ENCODE measurements around the gene VGLL3. TPM values are rescaled to one million over a fixed set of nuclear protein-coding genes. Genes with fewer than 3 reads are reported as not detected.

VGLL3 gene
- total and polyA plus RNA-seq, 5 donors from 2014 or later = 0.05 TPM; not detected in 4

DNA sequence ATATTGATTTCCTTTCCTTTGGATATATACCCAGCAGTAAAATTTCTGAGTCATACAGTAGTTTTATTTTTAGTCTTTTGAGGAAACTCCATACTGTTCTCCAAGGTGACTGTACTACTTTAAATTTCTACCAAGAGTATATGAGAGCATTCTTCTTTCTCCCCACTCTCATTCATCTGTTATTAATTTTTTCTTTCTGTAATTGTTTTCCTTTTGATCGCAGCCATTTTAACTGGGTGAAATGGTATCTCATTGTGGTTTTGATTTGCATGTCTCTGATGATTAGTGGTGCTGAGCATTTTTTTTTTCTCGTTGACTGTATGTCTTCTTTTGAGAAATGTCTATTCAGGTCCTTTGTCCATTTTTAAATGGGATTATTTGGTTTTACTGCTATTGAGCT, 18.3 kb upstream of the VGLL3 start:
- Histone ChIP-seq H3K27me3 (ENCODE audit: control insufficient read depth, insufficient read depth, low read length) (no peaks in the 10 kb centered on the region), H3K27ac (ENCODE audit: insufficient read depth, low read length, poor library complexity, severe bottlenecking) (no peak overlapping the region), H3K36me3 (ENCODE audit: control insufficient read depth, insufficient read depth, low read length) (no peaks in the 10 kb centered on the region), H3K9me3 (ENCODE audit: control insufficient read depth in 2 of 2, low read length in 2 of 2) (no peaks in the 10 kb centered on the region), H3K4me3 (ENCODE audit: low read depth, low read length) (no peak overlapping the region), H3K4me1 (ENCODE audit: control insufficient read depth, insufficient read depth, low read length, poor library complexity, severe bottlenecking) (no peaks in the 10 kb centered on the region)
- Mint-ChIP-seq H3K27me3 (no peaks in the 10 kb centered on the region), H3K9me3 (peaks cover 0 to 12% (median 5%) of the 10 kb centered on the region in 7 donors), H3K4me1 (no peaks in the 10 kb centered on the region), H3K4me3 (no peak overlapping the region), H3K36me3 (no peaks in the 10 kb centered on the region), H3K27ac (no peak overlapping the region)
- no peak for DNase-seq
- no peak for ATAC-seq (ENCODE audit: low read depth in 2 of 2)

GRCh38 chr3:87006844-87007439, 16.0 kb upstream of the VGLL3 start:
- ATAC-seq (ENCODE audit: low read depth in 2 of 2) (no peak), DNase-seq (no peak)
- Histone ChIP-seq H3K36me3 (ENCODE audit: control insufficient read depth, insufficient read depth, low read length) (no peaks in the 10 kb centered on the region), H3K4me3 (ENCODE audit: low read depth, low read length) (no peak overlapping the region), H3K27me3 (ENCODE audit: control insufficient read depth, insufficient read depth, low read length) (no peaks in the 10 kb centered on the region), H3K4me1 (ENCODE audit: control insufficient read depth, insufficient read depth, low read length, poor library complexity, severe bottlenecking) (no peaks in the 10 kb centered on the region), H3K27ac (ENCODE audit: insufficient read depth, low read length, poor library complexity, severe bottlenecking) (no peak overlapping the region), H3K9me3 (ENCODE audit: control insufficient read depth in 2 of 2, low read length in 2 of 2) (no peaks in the 10 kb centered on the region)
- no peaks in the 10 kb centered on the region for H3K4me1 Mint-ChIP-seq
- no peaks in the 10 kb centered on the region for H3K27me3 Mint-ChIP-seq
- H3K27ac Mint-ChIP-seq = no peak overlapping the region
- H3K9me3 Mint-ChIP-seq = peaks cover 0 to 11% (median 0%) of the 10 kb centered on the region in 7 donors
- no peak overlapping the region for H3K4me3 Mint-ChIP-seq
- H3K36me3 Mint-ChIP-seq = no peaks in the 10 kb centered on the region

DNA sequence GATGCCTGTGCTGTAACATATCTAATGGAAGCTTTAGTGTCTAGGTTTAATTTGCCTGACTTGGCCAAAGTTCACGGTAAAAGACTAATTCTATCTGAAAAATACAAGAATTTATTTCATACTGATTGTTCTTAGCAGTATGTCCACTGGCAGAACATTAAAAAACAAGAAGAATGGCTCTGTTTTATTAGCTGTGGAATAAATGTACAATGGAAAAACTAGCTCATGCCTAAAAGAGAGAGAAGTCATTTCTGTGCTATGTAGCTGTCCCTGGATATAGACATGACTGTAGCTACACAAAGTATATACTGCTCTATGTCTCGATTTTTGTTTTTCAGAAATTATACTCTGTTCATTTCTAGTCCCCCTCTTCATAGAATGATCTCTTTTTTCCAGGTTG, 13.9 kb upstream of the VGLL3 start:
- Histone ChIP-seq H3K9me3 (ENCODE audit: control insufficient read depth in 2 of 2, low read length in 2 of 2) (no peaks in the 10 kb centered on the region), H3K4me1 (ENCODE audit: control insufficient read depth, insufficient read depth, low read length, poor library complexity, severe bottlenecking) (no peaks in the 10 kb centered on the region), H3K36me3 (ENCODE audit: control insufficient read depth, insufficient read depth, low read length) (no peaks in the 10 kb centered on the region), H3K27ac (ENCODE audit: insufficient read depth, low read length, poor library complexity, severe bottlenecking) (no peak overlapping the region), H3K27me3 (ENCODE audit: control insufficient read depth, insufficient read depth, low read length) (no peaks in the 10 kb centered on the region), H3K4me3 (ENCODE audit: low read depth, low read length) (no peak overlapping the region)
- Mint-ChIP-seq H3K27me3 (no peaks in the 10 kb centered on the region), H3K4me1 (no peaks in the 10 kb centered on the region), H3K27ac (no peak overlapping the region), H3K4me3 (no peak overlapping the region), H3K36me3 (no peaks in the 10 kb centered on the region), H3K9me3 (peaks cover 0 to 9% (median 0%) of the 10 kb centered on the region in 7 donors)
- no peak for DNase-seq
- ATAC-seq (ENCODE audit: low read depth in 2 of 2) = no peak

GRCh38 chr3:87002346-87002745, 11.4 kb upstream of the VGLL3 start:
- H3K36me3 ChIP-seq (ENCODE audit: control insufficient read depth, insufficient read depth, low read length) = no peaks in the 10 kb centered on the region
- no peaks in the 10 kb centered on the region for H3K27me3 ChIP-seq (ENCODE audit: control insufficient read depth, insufficient read depth, low read length)
- no peak for DNase-seq
- H3K9me3 Mint-ChIP-seq = peaks cover 0 to 3% (median 1%) of the 10 kb centered on the region in 7 donors
- H3K4me1 Mint-ChIP-seq = no peaks in the 10 kb centered on the region
- ATAC-seq (ENCODE audit: low read depth in 2 of 2) = no peak
- H3K9me3 ChIP-seq (ENCODE audit: control insufficient read depth in 2 of 2, low read length in 2 of 2) = no peaks in the 10 kb centered on the region
- H3K4me3 ChIP-seq (ENCODE audit: low read depth, low read length) = no peak overlapping the region
- no peaks in the 10 kb centered on the region for H3K4me1 ChIP-seq (ENCODE audit: control insufficient read depth, insufficient read depth, low read length, poor library complexity, severe bottlenecking)
- H3K27ac ChIP-seq (ENCODE audit: insufficient read depth, low read length, poor library complexity, severe bottlenecking) = no peak overlapping the region
- no peak overlapping the region for H3K4me3 Mint-ChIP-seq
- H3K27ac Mint-ChIP-seq = no peak overlapping the region
- H3K27me3 Mint-ChIP-seq = no peaks in the 10 kb centered on the region
- no peaks in the 10 kb centered on the region for H3K36me3 Mint-ChIP-seq

DNA sequence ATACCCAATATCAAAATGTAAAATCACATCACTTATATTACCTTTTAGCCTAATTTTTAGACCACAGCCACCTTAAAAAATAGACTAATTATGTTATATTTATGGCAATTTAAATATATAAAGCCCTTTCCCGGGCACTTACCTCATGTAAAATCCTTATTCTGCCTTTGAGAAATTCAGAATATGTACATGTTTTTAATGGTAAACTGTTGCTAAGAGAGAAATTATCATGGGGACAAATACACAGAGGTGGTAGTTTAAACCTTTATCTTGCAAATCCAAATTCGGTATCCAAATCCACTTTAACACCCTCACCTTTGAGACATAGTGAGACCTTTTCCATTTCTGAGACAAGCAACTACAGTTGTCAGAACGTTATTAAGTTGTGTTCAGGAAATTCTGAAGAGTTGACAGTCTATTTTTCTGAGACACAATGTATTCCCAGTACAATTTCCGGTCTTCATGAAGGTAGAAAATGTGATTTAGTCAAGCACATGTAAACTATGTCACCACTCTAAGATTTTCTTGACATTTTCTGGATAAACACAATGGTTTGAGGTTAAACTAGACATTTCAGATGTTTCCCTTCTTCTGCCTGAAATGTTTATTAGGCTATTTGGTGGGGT, 10.6 kb upstream of the VGLL3 start:
- Mint-ChIP-seq H3K4me3 (no peak overlapping the region), H3K36me3 (no peaks in the 10 kb centered on the region), H3K27me3 (no peaks in the 10 kb centered on the region), H3K9me3 (peaks cover 0 to 3% (median 2%) of the 10 kb centered on the region in 7 donors), H3K27ac (no peak overlapping the region), H3K4me1 (no peaks in the 10 kb centered on the region)
- no peaks in the 10 kb centered on the region for H3K27me3 ChIP-seq (ENCODE audit: control insufficient read depth, insufficient read depth, low read length)
- no peak overlapping the region for H3K4me3 ChIP-seq (ENCODE audit: low read depth, low read length)
- DNase-seq (no peak), ATAC-seq (ENCODE audit: low read depth in 2 of 2) (no peak)
- H3K9me3 ChIP-seq (ENCODE audit: control insufficient read depth in 2 of 2, low read length in 2 of 2) = no peaks in the 10 kb centered on the region
- H3K27ac ChIP-seq (ENCODE audit: insufficient read depth, low read length, poor library complexity, severe bottlenecking) = no peak overlapping the region
- no peaks in the 10 kb centered on the region for H3K4me1 ChIP-seq (ENCODE audit: control insufficient read depth, insufficient read depth, low read length, poor library complexity, severe bottlenecking)
- H3K36me3 ChIP-seq (ENCODE audit: control insufficient read depth, insufficient read depth, low read length) = no peaks in the 10 kb centered on the region

GRCh38 chr3:87000940-87001339, 10.0 kb upstream of the VGLL3 start:
- DNase-seq (no peak), ATAC-seq (ENCODE audit: low read depth in 2 of 2) (no peak)
- H3K9me3 Mint-ChIP-seq = peaks cover 0 to 4% (median 2%) of the 10 kb centered on the region in 7 donors
- H3K27me3 Mint-ChIP-seq = no peaks in the 10 kb centered on the region
- Histone ChIP-seq H3K9me3 (ENCODE audit: control insufficient read depth in 2 of 2, low read length in 2 of 2) (no peaks in the 10 kb centered on the region), H3K36me3 (ENCODE audit: control insufficient read depth, insufficient read depth, low read length) (no peaks in the 10 kb centered on the region), H3K4me1 (ENCODE audit: control insufficient read depth, insufficient read depth, low read length, poor library complexity, severe bottlenecking) (no peaks in the 10 kb centered on the region), H3K27me3 (ENCODE audit: control insufficient read depth, insufficient read depth, low read length) (no peaks in the 10 kb centered on the region), H3K27ac (ENCODE audit: insufficient read depth, low read length, poor library complexity, severe bottlenecking) (no peak overlapping the region), H3K4me3 (ENCODE audit: low read depth, low read length) (no peak overlapping the region)
- no peak overlapping the region for H3K4me3 Mint-ChIP-seq
- no peaks in the 10 kb centered on the region for H3K36me3 Mint-ChIP-seq
- H3K4me1 Mint-ChIP-seq = no peaks in the 10 kb centered on the region
- H3K27ac Mint-ChIP-seq = no peak overlapping the region

DNA sequence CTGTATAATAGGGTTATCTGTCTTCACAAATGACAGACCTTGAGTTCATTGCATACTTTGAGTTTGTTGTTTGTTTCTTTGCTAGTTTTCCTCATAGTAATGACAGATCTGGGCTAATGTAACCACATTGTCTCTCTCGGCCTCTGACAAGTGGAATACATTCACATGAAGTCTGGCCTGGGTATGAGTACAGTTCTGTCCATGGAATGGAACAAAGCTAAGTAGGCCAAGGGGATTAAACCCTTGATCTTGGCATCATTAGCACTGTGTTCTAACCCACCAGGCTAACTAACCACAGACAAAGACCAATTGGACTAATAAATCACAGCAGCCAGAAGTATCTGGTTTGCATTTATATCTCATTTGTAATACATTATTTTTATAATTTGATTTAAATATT, 7.6 kb upstream of the VGLL3 start:
- no peak overlapping the region for H3K27ac ChIP-seq (ENCODE audit: insufficient read depth, low read length, poor library complexity, severe bottlenecking)
- H3K9me3 ChIP-seq (ENCODE audit: control insufficient read depth in 2 of 2, low read length in 2 of 2) = no peaks in the 10 kb centered on the region
- DNase-seq = no peak
- ATAC-seq (ENCODE audit: low read depth in 2 of 2) = no peak
- Mint-ChIP-seq H3K36me3 (no peaks in the 10 kb centered on the region), H3K4me3 (no peak overlapping the region), H3K27me3 (peaks cover under 1% of the 10 kb centered on the region), H3K4me1 (no peaks in the 10 kb centered on the region), H3K27ac (no peak overlapping the region), H3K9me3 (peaks cover 0 to 7% (median 2%) of the 10 kb centered on the region in 7 donors)
- H3K27me3 ChIP-seq (ENCODE audit: control insufficient read depth, insufficient read depth, low read length) = no peaks in the 10 kb centered on the region
- H3K4me1 ChIP-seq (ENCODE audit: control insufficient read depth, insufficient read depth, low read length, poor library complexity, severe bottlenecking) = no peaks in the 10 kb centered on the region
- no peaks in the 10 kb centered on the region for H3K36me3 ChIP-seq (ENCODE audit: control insufficient read depth, insufficient read depth, low read length)
- no peak overlapping the region for H3K4me3 ChIP-seq (ENCODE audit: low read depth, low read length)
